G401.6 (cell line): Measurements from ENCODE around the gene DLK2.
A peak's percentile ranks its signal among the peaks of the same experiment; 100 is the strongest.

Source experiments
- FAIRE-seq: peaks from 2 replicates; lab custom pipeline; 2012; peaks lifted over from hg19 to GRCh38; lab: Jason Lieb, UNC

DLK2 gene

GRCh38 chr6:43453831-43454230 lies 1.5 kb downstream of the DLK2 start:
- no peak for FAIRE-seq

- no peak for FAIRE-seq
These were observed 2.5 kb downstream of the DLK2 start for GRCh38 chr6:43452896-43453295.

- no peak for FAIRE-seq
These were observed 3.4 kb downstream of the DLK2 start for GRCh38 chr6:43451939-43452338.

DNA sequence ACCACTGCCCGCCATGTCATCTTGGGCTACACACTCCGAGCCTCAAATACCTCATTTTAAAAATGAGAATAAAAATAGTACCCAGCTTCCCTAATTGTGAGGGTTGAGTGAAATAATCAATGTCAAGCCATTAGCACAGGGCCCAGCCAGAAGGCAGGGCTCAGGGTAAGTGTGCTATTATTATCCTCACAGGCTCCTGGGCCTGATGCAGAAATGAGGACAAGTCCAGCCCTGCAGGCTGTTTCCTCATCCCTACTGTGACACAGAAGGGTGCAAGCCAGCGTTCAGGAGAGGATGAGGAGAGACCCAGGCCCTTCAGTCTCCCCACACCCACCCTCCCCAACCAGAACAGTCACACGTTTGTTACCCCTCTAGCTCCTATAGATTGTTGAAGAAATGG lies 4.0 kb downstream of the DLK2 start:
- no peak for FAIRE-seq

DNA sequence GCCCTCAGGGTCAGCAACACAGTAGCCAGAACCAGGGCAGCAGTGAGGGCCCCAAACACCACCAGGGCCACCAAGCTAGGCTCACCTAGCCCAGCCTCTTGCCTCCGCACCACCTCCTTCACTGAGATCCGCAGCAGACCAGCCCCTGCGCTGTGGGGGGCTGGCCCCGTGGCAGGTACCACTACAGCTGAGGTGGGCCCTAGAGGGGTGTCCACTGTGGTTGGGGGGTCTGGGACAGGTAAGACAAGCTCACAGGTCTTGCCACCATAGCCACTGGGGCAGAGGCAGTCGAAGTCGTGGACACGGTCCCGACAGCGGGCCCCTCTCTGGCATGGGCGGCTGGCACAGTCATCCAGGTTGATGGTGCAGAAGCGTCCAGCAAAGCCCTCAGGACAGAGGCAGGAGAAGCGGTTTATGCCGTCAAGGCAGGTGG lies 4.6 kb downstream of the DLK2 start:
- no peak for FAIRE-seq

DNA sequence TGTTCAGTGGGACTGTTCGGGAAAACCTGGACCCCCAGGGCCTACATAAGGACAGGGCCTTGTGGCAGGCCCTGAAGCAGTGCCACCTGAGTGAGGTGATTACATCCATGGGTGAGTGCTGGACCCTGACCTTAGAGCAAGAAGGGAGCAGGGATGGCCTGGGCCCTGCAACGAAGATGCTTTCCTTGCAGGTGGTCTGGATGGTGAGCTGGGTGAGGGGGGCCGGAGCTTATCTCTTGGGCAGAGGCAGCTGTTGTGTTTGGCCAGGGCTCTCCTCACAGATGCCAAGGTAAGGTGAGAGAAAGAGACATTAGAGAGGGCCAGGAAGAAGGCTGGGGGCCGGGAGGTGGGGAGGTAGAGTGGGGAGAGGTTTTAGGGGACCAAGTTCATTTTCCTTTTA lies 6.4 kb downstream of the DLK2 start:
- no peak for FAIRE-seq

GRCh38 chr6:43447604-43448003 lies 7.7 kb downstream of the DLK2 start:
- no peak for FAIRE-seq

DNA sequence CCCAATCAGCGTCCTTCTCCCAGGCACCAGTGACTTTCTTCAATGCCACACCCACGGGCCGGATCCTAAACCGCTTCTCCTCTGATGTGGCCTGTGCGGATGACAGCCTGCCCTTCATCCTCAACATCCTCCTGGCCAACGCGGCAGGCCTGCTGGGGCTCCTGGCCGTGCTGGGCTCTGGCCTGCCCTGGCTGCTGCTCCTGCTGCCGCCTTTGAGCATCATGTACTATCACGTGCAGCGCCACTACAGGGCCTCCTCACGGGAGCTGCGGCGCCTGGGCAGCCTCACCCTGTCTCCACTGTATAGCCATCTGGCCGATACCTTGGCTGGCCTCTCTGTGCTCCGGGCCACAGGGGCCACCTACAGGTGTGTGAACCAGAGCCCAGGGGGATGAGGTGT lies 9.8 kb downstream of the DLK2 start:
- no peak for FAIRE-seq

DNA sequence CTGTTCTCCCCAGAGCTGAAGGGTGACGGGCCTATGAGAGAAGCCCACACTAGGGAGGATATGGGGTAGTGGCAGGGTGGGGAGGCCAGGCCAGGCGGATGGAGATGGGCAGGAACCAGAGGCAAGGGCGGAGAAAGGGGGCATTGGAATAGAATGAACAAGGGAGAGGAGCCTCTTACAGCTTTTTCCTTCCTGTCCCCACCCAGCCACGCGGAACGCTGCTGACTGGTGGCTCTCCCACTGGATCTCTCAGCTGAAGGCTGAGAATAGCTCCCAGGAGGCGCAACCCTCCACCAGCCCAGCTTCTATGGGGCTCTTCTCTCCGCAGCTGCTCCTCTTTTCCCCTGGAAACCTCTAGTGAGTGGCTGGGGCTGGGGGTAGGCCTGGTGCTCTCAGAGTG lies 10.8 kb downstream of the DLK2 start:
- FAIRE-seq: no peak

- no peak for FAIRE-seq
These were observed 11.3 kb downstream of the DLK2 start for GRCh38 chr6:43444036-43444435.

- no peak for FAIRE-seq
These were observed 12.4 kb downstream of the DLK2 start for GRCh38 chr6:43442935-43443334.

GRCh38 chr6:43437700-43438099 lies 17.6 kb downstream of the DLK2 start:
- no peak for FAIRE-seq

GRCh38 chr6:43436577-43437282 lies 18.6 kb downstream of the DLK2 start:
- no peak for FAIRE-seq

DNA sequence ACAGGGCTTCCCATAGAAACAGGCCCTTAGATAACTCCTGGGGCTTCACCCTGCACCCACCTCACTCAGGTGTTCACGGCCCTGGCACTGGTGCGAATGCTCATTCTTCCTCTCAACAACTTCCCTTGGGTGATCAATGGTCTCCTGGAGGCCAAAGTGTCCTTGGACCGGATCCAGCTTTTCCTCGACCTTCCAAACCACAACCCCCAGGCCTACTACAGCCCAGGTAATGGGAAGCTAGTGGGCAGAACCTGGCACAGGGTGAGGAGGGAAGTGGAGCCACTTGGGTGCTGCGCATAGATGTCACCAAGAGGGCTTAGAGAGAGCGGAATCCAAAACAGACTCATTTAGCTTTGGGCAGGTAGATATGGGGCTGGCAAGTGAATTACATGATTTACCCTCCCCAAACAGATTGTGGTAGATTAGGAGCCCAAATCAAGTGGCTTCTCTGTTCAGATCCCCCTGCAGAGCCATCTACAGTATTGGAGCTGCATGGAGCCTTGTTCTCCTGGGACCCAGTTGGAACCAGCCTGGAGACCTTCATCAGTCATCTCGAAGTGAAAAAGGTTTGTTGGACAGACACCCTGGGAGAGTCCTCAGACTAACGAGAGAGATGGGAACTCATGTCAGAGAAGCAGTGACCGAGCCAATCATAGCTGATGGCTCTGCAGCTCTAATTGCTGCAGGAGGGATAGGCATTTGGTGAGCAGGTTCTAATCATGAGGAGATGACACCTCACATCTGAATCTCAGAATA lies 19.5 kb downstream of the DLK2 start:
- no peak for FAIRE-seq

DNA sequence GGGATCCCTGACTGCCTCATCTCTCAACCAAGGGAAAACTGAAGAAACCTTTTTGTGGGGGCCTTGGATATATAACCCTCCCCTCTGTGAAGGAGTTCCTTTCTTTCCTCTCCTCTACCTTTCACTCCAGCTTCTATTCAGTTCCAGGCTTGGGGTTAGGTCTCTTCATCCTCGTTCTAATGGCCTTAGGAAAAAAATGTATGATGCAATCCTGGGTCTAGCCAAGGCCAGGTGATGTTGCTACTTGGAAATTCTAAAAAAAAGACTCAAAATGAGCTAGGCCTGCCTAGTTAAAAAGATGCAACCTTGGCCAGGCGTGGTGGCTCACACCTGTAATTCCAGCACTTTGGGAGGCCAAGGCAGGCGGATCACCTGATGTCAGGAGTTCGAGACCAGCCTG lies 20.4 kb downstream of the DLK2 start:
- FAIRE-seq: no peak

DNA sequence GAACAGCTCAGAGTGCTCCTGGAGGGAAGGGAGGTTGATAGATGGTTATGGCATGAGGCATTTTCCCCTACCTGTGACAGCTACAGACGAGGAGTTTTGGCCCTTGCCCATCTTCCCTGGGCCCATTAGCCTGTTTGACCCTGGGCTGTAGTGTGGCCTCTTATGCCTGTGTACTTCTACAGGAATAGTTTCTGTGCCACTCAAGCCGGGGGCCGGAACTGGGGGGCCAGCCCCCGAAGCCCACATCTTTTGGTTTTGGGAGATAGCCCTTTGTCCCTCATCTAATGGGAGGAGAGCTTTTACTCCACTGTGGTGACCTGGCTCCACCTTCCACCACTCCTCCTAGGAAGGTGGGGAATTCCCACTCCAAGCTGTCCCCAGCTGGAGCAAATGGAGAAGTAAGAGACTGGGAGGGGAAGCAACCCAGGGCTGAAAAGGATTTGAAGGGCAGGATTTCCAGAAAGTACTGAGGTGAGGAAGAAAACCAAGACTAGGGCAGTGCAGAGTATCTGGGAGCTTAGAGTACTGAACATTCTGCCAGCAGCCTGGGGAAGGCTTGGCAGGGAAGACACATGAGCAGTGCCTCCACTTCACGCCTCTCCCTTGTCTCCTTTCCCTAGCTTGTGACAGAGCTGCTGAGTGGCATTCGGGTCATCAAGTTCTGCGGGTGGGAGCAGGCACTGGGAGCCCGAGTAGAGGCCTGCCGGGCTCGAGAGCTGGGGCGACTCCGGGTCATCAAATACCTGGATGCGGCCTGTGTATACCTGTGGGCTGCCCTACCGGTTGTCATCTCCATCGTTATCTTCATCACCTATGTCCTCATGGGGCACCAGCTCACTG lies 21.1 kb downstream of the DLK2 start:
- FAIRE-seq: no peak

DNA sequence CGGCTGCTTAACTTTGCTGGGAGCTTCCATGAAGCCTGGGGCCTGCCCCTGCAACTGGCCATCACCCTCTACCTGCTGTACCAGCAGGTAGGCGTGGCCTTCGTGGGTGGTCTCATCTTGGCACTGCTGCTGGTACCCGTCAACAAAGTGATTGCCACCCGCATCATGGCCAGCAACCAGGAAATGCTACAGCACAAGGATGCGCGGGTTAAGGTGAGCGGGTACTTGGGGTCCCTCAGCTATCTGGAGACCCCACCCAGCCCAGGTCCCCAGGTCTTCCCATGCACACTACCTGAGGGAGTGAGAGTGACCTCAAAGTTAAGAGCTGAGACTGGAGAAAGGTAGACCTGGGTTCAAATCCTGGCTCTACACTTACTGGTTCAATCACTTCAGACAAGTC lies 22.2 kb downstream of the DLK2 start:
- no peak for FAIRE-seq

DNA sequence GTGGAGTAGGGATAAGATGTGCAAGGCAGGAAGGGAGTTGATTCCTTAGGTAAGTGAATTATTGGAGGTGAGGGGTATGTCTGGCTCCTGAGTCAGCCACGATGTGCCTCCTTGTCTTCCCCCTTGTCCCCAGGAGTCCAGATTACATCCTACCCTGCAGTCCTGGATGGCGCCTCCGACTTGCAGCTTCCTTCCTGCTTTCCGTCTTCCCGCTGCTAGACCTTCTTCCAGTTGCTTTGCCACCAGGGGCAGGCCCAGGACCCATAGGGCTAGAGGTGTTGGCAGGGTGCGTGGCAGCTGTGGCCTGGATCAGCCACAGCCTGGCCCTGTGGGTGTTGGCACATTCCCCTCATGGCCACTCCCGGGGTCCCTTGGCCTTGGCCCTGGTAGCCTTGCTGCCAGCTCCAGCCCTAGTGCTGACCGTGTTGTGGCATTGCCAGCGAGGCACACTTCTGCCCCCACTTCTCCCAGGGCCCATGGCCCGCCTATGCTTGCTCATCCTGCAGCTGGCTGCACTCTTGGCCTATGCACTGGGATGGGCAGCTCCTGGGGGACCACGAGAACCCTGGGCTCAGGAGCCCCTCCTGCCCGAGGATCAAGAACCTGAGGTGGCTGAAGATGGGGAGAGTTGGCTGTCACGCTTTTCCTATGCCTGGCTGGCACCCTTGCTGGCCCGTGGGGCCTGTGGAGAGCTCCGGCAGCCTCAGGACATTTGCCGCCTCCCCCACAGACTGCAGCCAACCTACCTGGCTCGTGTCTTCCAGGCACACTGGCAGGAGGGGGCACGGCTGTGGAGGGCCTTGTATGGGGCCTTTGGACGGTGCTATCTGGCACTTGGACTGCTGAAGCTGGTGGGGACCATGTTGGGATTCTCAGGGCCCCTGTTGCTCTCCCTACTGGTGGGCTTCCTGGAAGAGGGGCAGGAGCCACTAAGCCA lies 23.1 kb downstream of the DLK2 start:
- no peak for FAIRE-seq

- no peak for FAIRE-seq
These were observed 26.5 kb downstream of the DLK2 start for GRCh38 chr6:43428874-43429273.

- FAIRE-seq: no peak
These were observed 27.2 kb downstream of the DLK2 start for GRCh38 chr6:43428112-43428570.

DNA sequence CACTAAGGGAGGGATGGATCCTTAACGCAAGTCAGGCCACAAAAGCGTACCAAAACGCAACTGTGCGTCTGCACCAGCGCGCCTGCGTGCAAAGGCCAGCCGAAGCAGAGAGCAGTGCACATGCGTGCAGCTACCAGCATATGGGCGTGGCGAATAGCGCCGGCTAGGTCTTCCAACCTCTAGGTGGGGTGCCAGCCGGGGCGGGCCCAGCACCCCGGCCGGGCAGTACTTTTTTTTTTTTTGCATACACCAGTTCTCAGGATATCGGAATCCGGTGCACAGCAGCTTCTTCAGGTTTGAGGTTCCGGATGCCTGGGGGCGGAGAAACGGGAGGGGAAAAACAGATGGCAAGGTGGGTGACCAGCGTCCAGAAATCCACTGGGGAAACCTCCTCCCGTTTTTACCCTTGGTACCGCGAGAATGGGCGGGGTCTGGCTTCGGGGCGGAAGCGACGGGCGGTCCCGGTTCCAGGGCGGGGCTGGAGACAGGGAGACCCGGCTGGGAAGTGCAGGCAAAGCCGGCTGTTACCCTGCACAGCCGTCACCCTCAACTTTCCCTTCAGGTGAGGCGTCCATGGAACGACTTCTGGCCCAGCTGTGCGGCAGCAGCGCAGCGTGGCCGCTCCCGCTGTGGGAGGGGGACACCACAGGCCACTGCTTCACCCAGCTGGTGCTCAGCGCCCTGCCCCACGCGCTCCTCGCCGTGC lies 27.8 kb downstream of the DLK2 start, which contains the start of gene ABCC10:
Gene ABCC10 (plus strand): TSS at position 136 of the 706 bp plus-strand sequence. CDS start 438 bp downstream, at position 574.
- FAIRE-seq: peak; percentile 95
